Lower lobe of right lung (tissue), 2 donors: ENCODE data around the gene ADO. TPM values are rescaled to one million over a fixed set of nuclear protein-coding genes. Genes with fewer than 3 reads are reported as not detected.

ENCODE experiments used
- ATAC-seq, 2 donors: fragments of 200-7000 bp; cut with Tn5 transposase; one replicate each; pipeline ENCODE4 v1.9.1; 2020 to 2022; ENCODE audit warnings: mild to moderate bottlenecking in 2 of 2, moderate library complexity in 2 of 2
- DNase-seq: peaks from one replicate; pipeline ENCODE4 v3.0.0-alpha.2; 2020
- H3K27ac ChIP-seq: fragments of 200-600 bp; one replicate; pipeline ENCODE4 v1.8.0; 2022
- H3K27me3 ChIP-seq: fragments of 200-600 bp; one replicate; pipeline ENCODE4 v1.8.0; 2022; ENCODE audit warnings: low read depth
- H3K36me3 ChIP-seq: fragments of 200-600 bp; one replicate; pipeline ENCODE4 v1.8.0; 2022; ENCODE audit warnings: mild to moderate bottlenecking
- H3K4me1 ChIP-seq: fragments of 200-600 bp; one replicate; pipeline ENCODE4 v1.8.0; 2022
- H3K4me3 ChIP-seq: fragments of 200-600 bp; one replicate; pipeline ENCODE4 v1.8.0; 2022; ENCODE audit warnings: mild to moderate bottlenecking
- H3K9me3 ChIP-seq: fragments of 200-600 bp; one replicate; pipeline ENCODE4 v1.8.0; 2022
- CTCF ChIP-seq: fragments of 200-600 bp; IDR thresholded peaks from one replicate; pipeline ENCODE4 v1.8.0; 2022; ENCODE audit warnings: antibody characterized with exemption, mild to moderate bottlenecking
- intact Hi-C: fragments of 100-400 bp; cut with DNase I; formaldehyde crosslinking; loops from one replicate; pipeline ENCODE4 v1.11.0; 2022
- long read RNA-seq: library from polyadenylated mRNA; unstranded; transcript quantifications from one replicate; pipeline ENCODE4 v2.0.0, GENCODE V29; 2021
- total RNA-seq: library from RNA; stranded (reverse); fragmentation: NEBNext Ultra II Directional; extraction: Animal tissue kit (Norgen Biotek cat#: 25700); gene quantifications from one replicate; pipeline ENCODE4 v1.2.1, GENCODE V29; 2021
- donor health status: DM: no; HTN: yes; CAD: no; lungs with severe emphysema.

Gene ADO
- 16.3 TPM for total RNA-seq
- long read RNA-seq, transcript ADO-201 (1 exons, 3,627 nt): major isoform, 25 of 25 reads
- long read RNA-seq, partial matches to known transcripts: 0 of 25 reads
- long read RNA-seq, other reads (novel, unspliced or antisense): 0 of 25 reads

GRCh38 chr10:62804356-62805230, at the start of gene ADO:
ADO (plus strand) TSS chr10:62804720; CDS start chr10:62805060, 340 bp downstream.
- Histone ChIP-seq H3K36me3 (peaks cover 11% of the 10 kb centered on the region), H3K27me3 (no peaks in the 10 kb centered on the region), H3K9me3 (no peaks in the 10 kb centered on the region), H3K4me1 (peaks cover 43% of the 10 kb centered on the region), H3K4me3 (peak within 1 kb of the TSS; percentile 74), H3K27ac (peak within 1 kb of the TSS; percentile 93)
- DNase-seq (peak; percentile 93), ATAC-seq (peak; percentile 94 to 95)
- intact Hi-C loops: no loop called here
- no peak for TF ChIP-seq CTCF

GRCh38 chr10:62754963-62755362, 49.6 kb upstream of the ADO start:
- ATAC-seq: no peak
- H3K27ac ChIP-seq: no peak overlapping the region
- no peaks in the 10 kb centered on the region for H3K9me3 ChIP-seq
- intact Hi-C loops: no loop called here
- TF ChIP-seq CTCF: no peak
- no peaks in the 10 kb centered on the region for H3K27me3 ChIP-seq
- H3K4me3 ChIP-seq: no peak overlapping the region
- DNase-seq: no peak
- H3K36me3 ChIP-seq: no peaks in the 10 kb centered on the region
- H3K4me1 ChIP-seq: no peaks in the 10 kb centered on the region

GRCh38 chr10:62755662-62756653, 48.6 kb upstream of the ADO start:
- intact Hi-C loops: no loop called here
- DNase-seq: no peak
- no peak for ATAC-seq
- H3K4me1 ChIP-seq: no peaks in the 10 kb centered on the region
- no peak overlapping the region for H3K4me3 ChIP-seq
- no peaks in the 10 kb centered on the region for H3K27me3 ChIP-seq
- H3K27ac ChIP-seq: no peak overlapping the region
- H3K9me3 ChIP-seq: no peaks in the 10 kb centered on the region
- H3K36me3 ChIP-seq: no peaks in the 10 kb centered on the region
- TF ChIP-seq CTCF: no peak

- no peaks in the 10 kb centered on the region for H3K27me3 ChIP-seq
- DNase-seq (no peak), ATAC-seq (peak; percentile 70 to 74)
- no peak overlapping the region for H3K4me3 ChIP-seq
- H3K4me1 ChIP-seq: no peaks in the 10 kb centered on the region
- H3K27ac ChIP-seq: peak overlapping the region; percentile 43
- TF ChIP-seq CTCF: no peak
- intact Hi-C loops: no loop called here
- no peaks in the 10 kb centered on the region for H3K36me3 ChIP-seq
- no peaks in the 10 kb centered on the region for H3K9me3 ChIP-seq
Observed at GRCh38 chr10:62759599-62760175, 44.8 kb upstream of the ADO start.

- H3K9me3 ChIP-seq: no peaks in the 10 kb centered on the region
- H3K36me3 ChIP-seq: no peaks in the 10 kb centered on the region
- DNase-seq: no peak
- peak overlapping the region; percentile 43 for H3K27ac ChIP-seq
- no peak for TF ChIP-seq CTCF
- H3K4me1 ChIP-seq: no peaks in the 10 kb centered on the region
- H3K27me3 ChIP-seq: no peaks in the 10 kb centered on the region
- peak; percentile 53 to 63 for ATAC-seq
- no peak overlapping the region for H3K4me3 ChIP-seq
- intact Hi-C loops: no loop called here
Observed at GRCh38 chr10:62760401-62760800, 44.1 kb upstream of the ADO start.
